Stimulated activated CD8-positive, alpha-beta memory T cell treated with anti-CD3 and anti-CD28 coated beads, Interleukin-12 subunit alpha, Interleukin-12 subunit beta, amount 100 ng/mL, for 4 hours (primary cell): ENCODE measurements around the gene CACNA2D3.

Source experiments
- DNase-seq: peaks from one replicate; pipeline ENCODE4 v3.0.0-alpha.2; 2020; ENCODE audit warnings: low read depth

The CACNA2D3 gene

DNA sequence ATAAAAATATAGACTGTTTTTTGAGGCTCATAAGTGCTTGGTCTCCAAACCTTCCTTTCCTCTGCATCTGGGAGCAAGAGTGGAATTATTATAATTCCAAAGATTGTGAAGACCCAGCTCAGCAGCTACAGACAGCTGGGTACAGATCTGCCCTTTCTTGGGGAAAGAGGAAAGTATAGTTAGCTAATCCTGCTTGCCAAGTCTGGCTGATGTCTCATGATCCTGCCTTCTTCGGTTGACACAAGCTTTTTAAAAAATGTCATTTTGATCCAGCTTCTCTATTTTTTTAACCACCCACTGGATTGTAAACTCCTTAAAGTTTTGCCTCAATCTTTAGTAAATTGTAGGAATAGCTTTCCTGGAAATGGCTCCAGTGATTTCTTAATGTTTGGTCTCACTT is 624.4 kb downstream of the CACNA2D3 start:
- DNase-seq: no peak

DNA sequence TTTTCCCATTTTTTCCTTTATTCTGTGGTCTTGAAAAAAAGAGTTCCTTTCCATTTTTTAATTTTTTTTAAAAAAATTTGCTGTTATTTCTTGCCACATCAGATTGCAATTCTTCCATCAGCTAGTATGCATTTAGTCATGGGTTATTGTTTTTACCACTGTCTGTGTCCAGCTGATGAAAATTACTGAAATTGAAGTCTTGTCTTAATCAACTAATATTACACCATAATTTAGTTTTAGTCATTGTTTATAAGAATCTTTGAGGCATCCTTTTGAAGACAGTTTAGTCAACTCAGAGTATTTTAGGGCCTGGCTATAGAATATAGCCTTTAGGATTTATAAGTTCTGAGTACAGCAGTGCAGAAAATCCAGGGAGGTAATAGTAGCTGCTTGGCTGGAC is 633.4 kb downstream of the CACNA2D3 start:
- DNase-seq: no peak

DNA sequence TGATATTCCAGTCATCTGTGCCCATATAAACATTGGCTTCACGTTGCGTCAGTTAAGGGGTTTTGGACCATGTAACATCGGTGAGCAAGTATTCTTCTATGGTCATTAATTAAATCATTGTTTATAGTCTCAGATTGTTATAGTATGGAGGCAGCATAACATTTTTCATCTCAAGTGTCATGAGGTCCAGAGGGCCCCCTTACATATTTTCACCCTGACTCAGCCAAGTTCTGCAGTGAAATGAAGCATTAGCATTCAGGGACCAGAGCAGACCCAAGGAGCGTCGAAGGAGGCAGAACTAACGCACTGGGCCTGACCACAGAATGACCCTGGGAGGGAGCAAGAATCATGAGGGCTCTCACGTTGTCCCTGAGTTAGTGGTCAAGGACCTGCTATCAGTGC is 634.0 kb downstream of the CACNA2D3 start:
- no peak for DNase-seq

DNA sequence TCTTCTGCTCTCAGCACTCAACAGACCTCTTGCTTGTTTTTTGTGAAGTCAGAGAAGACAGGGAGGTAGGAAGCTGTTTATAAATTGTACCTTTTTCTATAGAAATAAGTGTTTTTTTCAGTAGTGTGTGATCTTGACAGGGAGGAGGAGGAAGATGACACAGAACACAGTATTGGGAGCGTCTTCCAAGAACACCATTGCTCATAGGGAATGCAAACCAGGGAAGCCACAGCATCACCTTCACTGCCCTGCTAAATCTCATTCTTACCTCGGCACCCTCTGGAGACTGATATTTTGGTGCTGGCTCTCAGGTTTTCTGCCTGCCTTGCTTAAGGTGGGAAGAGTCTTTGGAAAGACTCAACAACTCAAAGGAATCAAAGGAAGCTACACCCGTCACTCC is 636.1 kb downstream of the CACNA2D3 start:
- DNase-seq: no peak

DNA sequence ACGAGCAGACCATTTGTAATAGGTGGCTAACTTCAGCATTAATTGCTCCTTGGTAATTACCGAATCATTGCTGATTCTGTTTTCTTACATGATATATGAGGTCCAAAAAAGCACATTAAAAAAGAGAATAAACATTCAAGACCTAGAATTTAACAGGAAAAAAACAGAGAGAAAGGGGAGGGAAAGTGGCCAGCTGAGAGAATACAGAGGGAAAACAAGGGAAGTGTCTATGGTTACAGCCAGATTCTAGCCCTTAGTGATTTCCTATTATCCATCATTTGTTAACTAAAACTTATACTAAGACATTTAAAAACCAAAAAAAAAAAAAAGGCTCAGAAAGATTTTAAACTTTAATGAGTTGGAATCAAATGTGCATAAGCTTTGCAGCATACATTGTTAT is 636.8 kb downstream of the CACNA2D3 start:
- no peak for DNase-seq

DNA sequence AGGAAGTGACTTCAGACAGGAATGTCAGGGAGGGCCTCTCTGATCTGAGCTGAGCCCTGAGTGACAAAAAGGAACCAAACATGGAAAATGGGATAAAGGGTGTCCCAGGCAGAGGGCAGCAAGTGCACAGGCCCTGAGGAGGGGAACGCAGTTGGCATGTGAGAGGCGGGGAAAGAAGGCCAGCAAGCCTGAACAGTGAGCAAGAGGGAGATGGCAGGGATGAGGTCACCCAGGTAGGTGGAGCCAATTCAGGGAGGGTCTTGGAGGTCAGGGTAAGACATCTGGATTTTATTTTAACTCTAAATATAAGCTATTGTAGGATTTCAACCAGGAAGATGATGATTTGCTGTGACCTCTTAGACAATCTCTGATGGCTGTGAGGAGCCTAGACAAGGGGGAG is 637.8 kb downstream of the CACNA2D3 start:
- no peak for DNase-seq

DNA sequence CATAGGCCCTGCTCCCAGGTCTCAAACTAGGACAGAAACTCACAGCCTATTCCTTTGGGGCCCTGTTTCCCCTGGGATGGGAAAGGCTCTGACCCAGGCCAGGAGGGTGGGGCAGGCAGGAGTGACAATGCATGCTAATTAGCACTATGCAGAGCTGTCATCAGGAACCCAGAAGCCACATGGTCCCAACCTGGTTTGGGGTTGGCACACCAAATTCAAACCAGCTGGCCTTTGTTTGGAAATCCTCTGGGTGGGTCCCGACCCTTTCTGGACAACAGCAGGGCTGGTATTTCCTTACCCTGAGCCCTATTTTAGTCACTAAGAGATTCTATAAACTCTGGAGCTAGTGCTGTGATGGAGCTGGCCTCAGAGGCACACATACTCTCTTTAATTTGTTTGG is 639.3 kb downstream of the CACNA2D3 start:
- no peak for DNase-seq

DNA sequence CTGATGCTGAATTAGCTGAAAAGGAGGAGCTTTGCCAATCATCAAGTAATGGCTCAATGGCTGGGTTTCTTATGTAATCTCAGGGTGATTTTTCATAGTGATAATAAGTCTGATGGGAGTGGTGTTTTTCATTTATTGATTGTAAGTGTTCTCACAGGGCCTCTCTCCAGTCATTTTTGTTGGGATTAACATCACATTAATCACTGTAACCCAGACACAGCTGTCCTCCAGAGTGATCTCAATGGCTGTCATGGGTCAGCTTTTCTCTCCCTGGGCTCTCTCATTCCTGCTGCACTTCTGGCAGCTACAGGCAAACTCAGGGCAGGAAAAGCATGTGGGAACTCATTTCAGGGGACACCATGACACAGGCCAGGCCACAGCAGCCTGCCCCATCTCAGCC is 642.6 kb downstream of the CACNA2D3 start:
- DNase-seq: no peak

DNA sequence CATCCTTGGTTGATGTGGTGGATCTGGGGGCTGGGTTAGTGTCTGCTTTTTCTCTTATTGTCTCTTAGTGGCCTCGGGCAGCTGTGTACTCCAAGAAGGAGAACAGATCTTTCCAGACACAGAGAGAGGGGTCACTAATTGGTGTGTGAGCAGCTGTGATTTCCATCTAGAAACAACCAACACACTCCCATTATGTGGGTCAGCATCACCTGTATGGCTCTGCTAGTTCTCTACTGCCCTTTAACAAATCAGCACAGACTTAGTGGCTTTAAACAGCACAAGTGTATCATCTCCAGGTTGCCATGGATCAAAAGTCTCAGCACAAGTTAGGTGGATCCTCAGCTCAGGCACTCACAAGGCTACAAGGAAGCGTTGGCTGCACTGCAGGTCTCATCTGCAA is 648.7 kb downstream of the CACNA2D3 start:
- no peak for DNase-seq

DNA sequence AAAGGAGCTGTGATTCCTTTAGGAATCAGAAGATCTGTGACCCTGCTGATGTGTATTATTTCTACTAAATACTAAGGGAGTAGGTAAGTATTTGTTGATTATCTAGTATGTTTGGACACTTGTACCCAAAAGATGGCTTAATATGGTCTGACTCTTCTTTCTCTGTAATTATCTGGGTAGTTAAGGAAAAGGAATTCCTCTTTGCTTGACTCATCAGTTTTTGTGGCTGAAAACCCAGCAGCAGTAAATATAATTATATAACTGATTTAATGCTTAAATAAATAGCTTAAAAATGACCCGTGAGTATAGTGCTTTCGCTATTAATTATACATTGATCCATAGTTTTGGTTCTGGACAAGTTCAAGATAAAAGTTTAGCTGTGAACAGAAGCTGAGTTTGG is 649.7 kb downstream of the CACNA2D3 start:
- DNase-seq: no peak

DNA sequence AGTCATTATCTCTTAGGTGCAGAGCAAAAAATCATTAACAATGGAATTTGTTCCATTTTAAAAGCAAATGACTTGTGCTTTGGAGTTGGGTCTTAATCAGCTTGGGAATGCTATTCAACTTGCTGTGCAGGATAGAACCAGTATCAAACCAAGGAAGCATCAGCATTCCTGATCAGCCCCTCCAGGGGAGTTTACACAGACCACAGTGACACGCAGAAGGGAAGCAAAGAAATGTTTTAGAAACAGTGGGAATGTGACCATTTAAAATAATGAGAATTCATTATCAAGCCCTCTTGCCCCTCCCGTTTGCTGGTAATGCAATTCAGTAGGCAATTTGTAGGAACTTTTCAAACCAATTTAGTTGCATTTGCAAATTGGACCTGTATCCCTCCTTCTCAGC is 650.4 kb downstream of the CACNA2D3 start:
- DNase-seq: no peak

DNA sequence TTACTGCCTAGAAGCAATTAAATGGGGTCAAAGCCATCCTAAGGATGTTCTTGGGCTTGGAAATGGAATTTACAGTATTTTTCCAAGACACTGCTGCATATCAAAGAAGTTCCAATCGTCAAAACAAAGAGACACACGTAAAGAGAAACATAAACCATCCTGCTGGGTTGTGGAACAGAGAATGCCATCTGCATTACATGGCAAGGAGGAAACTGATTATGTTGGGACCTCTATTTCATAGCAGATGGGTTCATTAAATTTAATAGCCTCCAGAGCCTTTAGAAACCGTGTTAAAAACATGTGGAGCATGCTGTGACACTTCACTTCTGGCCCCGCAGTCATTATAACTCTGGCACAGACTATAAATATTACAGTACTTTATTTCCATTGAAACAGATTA is 650.9 kb downstream of the CACNA2D3 start:
- DNase-seq: no peak

DNA sequence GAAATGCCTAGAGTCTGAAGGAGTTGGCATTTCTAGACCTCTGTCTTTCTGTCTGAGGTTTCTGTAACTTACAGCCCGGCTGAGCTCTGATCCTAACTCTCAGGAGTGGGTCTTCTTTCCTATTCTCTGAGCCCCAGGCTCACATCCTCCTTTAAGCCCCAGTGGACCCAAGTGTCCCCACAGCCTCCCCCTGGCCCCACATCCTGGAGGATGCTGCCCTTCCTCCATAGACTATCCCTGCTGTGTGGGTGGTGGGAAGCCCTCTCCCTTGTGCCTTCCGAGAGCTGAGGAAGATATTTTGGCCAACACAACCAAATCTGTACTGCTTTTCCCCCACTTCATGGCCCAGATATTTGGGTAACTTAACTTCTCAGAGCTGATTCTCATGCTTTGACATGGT is 654.2 kb downstream of the CACNA2D3 start:
- DNase-seq: no peak

DNA sequence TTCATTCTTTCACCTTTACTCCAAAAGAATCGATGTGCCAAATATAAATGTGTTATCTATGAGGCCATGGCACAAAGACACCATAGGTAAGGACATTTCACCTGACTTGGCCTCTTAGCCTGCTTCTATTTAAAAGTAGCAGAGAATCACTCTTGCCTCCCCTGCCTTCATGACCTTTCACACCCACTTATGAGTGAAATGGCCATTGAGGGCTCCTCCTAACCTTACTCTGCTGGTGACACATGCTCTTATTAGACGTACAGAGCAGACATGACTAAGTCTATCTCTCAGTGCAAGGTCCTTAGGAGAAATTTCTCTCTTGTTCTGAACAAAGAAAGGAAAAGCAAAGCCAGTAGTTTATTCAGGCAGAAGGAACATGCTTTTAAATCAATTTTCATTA is 654.8 kb downstream of the CACNA2D3 start:
- DNase-seq: no peak

DNA sequence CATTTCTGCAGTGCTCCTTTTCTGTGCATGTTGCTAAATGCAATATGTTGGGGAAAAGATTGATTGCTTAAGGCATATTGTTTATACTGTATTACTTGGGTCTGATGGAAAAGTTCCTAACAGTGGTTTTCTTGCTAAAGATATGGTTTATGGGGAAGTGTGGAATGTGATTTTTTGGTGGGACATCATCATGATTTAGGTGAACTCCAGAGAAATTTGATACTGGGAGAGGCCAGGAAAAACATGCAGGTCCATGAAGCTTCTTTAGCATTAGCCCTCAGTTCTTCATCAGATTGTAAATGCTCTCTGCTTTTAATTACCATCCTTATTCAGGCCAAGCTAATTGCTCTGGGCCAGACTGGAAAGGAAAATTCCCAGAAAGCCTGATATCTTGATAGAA is 658.0 kb downstream of the CACNA2D3 start:
- no peak for DNase-seq

DNA sequence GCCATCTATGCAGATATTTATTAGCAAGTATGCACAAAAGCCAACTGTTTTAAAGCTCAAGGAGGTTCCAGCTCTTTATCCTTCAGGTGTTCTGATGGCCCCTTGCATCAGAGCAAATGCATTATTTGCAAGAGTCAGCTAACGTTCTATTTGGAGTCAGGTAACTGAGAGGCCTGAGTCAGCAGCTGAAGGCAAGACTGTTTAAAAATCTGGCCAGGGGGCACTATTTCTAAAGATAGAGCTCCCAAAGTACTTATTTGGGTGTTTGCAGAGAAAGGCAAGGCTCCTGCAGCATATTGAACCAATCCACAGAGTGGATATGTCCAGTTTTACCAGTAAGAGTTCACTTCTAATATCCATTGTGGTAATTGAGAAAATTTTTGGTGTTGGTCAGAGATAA is 659.4 kb downstream of the CACNA2D3 start:
- DNase-seq: no peak

DNA sequence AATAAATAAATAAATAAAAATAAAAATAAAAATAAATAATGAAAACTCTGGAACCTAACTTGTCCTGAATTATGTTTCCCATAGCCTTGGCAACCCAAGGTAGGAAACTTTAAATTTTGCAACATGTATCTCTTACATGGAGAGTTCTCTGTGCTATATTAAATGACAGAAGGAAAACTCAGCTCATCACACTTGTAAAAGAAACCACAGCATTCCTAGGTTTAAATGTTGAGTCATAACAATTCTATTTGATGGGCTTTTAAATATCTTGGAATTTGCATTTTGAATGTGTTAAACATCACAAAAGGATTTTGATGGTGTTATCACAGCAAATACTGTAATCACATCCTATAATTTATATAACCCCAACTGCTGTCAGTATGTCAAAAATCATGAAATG is 661.3 kb downstream of the CACNA2D3 start:
- no peak for DNase-seq

DNA sequence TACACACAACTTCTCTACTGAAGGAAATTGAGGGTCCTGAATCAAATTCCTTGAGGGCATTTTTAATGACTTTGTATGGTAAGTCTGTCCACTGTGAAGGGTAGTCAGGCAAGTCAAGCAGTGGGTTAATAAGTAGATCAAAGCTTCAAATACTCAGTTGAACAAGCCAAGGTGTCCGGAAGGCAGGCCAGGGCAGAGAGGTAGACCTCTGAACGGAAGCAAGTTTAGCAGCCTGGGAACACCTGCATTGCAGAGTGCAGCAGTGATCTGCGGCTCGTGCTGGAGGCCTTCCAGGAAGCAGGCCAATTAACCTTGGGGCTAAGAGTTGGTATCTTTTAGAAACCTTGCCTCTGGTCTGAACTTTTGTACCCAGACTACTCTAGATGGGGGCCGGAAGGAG is 661.7 kb downstream of the CACNA2D3 start:
- no peak for DNase-seq

DNA sequence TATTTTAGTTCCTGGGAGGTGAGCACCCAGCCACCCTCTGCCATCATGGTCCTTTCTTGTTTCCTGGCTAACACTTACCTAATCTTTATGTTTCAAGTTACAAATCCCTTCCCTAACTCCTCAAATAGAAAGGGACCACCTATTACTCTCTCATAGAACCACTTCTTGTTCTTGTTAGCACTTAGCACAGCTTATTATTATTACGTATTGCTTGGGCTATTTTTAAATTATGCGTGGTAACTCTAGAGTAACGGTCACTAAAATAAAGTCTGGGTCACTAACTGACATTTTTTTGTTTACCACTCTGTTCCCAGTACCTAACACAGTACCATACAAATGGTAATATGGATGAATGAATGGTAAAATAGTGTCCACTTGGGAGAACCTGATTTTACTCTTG is 663.6 kb downstream of the CACNA2D3 start:
- DNase-seq: no peak

DNA sequence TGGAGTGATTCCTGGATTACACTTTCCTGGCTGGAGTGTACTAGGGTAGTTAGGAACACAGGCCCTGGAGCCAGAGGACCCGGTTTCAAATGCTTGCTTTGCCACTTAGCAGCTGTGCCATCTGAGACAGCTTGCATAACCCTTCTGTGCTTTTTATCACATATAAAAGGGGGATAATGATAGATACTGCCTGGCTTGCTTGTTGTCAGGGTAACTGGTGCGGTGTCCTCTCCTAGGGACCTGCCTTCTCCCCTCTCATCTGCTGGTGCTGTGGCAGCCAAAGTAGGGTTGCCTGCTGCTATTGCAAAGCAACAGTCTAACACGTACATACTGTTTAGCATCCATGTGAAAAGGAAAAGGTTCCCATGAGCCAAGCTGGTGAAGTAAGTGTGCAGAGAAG is 667.7 kb downstream of the CACNA2D3 start:
- no peak for DNase-seq

DNA sequence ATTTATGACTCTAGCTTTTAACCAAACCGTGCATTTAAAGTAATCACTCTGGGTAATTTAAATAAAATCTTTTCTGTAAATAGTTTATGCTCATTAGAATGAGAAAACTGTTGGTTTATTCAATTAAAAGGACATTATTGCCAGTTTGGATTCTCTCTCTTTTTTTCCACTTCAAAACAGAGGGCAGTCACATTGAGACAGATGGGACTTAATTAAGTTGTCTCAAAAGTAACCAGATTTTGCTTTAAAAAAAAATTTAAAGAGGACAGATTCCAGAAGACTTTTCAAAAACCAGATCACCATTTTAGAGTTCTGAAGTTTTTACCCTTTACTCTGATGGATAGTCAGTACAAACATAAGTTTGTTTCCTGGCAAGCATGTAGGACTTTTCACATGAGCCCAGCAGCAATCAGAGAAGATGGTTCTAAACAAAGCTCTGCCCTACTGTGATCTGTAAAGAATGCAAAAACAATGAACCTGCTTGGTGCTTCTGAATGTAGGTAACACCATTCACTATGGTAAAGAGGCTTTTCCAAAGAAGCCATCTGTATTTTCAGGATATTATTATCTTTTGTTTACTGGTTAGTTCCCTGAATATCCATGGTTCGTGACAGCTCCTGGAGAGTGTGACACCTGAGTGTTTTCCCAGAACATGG is 669.3 kb downstream of the CACNA2D3 start:
- no peak for DNase-seq

DNA sequence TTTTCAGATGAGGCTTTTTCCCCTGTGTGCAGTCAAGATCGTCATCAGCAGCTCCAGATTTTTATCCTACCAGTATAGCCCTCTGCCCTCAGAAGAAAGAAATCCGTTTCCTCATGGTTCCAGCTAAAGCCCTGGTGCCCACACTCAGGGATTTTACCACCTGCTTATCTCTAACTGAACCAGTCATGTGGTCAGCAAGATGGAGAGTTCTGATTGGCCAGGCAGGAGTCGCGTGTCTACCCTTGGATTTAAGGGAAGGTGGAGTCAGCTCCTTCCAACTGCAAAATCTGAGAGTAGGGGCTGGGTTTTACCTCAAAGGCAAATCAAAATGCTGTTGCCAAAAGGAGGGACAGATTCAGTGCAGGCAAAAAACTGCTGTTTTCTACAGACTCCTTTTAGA is 670.2 kb downstream of the CACNA2D3 start:
- no peak for DNase-seq

DNA sequence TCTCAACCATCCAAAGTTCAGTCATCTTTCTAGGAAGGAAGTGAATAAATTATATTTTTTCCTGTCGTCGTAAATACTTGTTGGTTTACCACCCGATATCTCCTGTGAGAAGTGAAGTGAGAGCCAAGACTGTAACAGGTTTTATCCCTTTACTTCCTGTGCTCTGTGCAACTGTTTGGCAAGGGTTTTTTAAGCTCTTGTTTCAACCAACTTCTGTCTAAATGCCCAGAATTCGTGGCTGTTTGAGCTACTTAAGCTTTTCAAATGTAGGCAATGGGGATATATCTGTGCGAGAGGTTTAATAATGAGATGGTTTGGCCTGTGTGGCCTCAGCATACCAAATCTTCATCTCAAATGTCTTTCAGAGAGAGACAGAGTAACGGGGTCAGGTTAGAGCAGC is 670.8 kb downstream of the CACNA2D3 start:
- no peak for DNase-seq

DNA sequence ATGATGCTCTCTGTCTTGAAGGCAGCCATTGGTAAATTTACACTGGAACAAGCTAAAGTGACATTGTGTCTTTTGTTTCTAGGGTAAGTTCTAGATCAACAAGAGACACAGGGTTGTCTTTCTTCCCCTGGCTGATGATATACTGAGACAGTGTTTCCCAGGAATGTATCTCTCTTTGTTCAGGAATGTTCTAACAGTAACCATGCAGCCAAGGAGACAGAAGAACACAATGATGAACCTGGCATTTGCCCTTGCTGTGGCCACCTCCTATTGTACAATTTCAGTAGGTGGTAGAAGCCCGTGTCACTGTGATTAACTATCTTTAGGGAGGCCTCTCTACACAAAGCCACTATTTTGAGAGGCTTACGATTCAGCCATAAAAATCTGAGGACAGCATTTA is 674.8 kb downstream of the CACNA2D3 start:
- no peak for DNase-seq

DNA sequence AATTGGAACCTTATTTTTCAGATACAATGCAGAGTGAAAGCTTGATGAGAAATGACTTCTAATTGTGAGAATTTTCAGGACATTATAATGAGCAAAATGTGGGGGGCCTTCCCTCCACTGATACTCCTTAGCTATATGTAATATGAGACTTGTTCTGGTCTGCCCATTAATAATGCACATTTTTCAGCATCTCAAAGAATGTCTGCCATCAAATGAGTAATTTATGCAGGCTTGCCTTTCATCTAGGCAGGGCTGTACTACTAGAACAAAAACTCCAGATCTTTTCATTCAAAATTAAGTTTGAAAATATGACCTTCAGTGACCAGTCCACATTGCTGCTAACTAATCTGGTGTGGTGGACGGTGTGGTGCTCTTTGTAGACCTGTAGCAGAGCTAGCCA is 678.1 kb downstream of the CACNA2D3 start:
- DNase-seq: no peak
